GM21717 (cell line): Measurements from ENCODE around the gene SLC38A2.

Experiments used
- ATAC-seq: cut with Tn5 transposase; IDR thresholded peaks from one replicate; pipeline ENCODE4 v1.9.1; 2021; ENCODE audit warnings: mild to moderate bottlenecking, moderate library complexity; ENCODE audit not compliant: unreplicated experiment

The SLC38A2 gene

DNA sequence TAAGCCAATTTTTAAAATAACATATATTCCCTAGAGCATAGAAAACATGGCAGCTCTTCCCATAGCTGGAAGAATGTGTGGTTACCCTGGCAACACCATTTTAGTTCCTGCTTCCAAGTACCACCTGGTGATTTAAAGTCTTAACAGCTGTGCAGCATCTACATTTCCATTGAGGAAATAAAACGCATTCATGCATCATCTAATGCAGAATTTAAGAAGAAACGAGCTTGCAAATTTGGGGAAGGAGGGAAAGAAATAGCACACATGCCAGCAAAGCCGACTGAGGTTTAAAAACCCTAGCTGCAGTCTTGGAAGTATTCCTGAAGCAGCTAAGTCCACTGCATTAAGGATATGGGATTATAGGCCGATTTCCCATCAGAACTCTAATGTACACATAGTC is 22.8 kb upstream of the SLC38A2 start:
- no peak for ATAC-seq

DNA sequence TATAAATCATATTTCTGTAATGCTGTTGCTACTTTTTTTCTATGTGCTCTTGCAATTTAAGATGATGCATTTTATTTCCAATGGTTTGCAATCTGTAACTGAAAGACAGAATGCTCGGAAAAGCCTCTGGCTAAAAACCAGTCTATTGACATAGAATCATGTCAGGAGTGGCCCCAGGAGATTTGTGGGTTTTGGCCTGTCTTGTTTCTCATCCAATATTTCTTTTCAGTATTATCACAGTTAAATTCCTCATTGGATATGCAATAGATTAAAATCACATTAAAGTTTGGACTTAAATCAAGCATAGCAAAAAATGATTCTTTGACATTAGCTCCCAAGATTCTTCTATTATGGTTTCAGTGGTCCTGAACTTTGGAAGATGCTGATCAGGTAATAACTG is 19.1 kb upstream of the SLC38A2 start:
- no peak for ATAC-seq

DNA sequence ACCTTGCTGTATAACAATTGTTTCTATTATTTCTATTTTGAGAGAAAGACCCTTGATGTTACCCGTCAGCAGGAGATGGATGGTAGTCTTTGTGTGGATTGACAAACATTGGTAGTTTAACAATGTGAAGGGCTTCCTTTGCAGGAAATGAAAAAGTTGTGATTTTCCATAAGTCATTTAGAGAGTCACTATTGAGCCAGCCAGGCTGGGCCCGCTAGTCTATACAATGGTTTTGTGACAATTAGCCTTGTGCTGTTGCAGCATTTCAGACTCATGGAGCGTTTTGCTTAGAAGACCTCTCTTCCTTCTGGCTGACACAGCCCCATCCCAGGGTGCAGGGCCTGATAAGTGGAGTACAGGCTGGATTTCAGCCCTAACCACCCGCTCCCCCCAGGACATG is 18.3 kb upstream of the SLC38A2 start:
- peak; percentile 20 for ATAC-seq

DNA sequence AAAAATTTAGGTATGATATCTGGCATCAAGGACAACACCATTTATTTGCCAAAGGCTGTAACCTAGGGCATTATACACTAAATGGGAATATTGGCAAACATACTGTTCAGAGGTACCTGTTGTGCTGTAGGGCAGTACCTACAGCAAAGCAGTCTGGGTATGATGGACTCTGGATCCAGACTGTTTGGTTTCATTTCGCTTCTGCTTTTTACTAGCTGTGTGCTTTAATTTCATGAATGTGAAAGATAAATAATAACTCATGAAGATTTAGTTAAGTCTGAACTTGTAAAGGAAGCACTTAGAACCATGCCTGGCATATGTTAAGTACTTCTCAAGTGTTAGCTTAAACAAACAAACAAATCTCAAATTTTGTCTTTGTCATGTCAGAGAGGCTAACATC is 17.7 kb upstream of the SLC38A2 start:
- no peak for ATAC-seq

DNA sequence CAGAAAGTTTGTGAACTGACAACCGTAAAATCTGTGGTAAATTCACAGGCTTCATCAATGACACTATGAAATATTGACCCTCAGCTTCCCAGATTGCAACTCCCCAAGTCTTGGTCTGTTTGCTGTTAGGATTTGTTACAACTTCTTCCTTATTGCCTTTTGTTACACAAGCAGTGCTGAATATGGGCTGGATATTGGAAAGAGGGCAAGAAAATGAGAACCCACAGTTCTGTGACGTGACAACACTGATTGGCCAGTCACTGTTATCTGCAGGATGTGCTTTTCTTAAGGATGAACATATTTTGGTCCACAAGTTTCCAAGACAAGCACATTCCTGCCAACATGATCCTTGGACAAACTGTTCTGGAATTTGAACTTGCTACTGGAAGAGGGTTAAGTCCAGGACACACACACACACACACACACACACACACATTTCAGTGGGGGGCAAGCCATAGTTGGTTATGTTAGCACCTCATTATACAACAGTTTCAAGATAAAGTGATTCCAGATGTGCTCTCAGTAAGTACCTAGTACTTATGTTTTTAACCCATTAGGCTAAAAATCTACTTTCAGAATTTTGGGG is 16.6 kb upstream of the SLC38A2 start:
- ATAC-seq, result no peak

DNA sequence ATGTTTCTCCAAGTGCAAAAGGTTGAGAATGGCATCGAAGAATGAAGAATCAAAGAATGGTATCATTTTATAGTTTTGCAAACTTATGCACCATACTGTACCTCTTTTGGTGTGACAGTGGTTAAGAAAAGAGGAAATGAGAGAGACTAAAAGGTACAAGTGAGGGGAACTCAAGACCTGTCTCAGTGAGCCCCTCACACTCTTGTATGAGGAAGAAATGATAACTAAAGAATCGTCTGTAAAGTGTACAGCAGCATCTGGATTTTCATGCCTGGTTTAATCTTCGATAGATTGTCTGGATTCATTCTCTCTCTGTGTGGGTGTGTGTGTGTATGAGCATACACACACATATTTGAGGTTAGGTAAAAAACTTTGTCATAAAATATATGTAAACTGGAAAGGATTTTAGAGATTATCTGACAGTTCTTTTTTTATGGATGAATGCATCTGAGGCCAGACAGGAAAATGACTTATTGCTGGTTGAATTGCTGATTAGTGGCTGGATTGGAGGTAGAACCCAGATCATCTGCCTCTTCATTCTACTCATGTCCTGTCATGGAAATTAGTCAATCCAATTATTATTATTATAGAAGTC is 16.0 kb upstream of the SLC38A2 start:
- peak; percentile 63 for ATAC-seq

DNA sequence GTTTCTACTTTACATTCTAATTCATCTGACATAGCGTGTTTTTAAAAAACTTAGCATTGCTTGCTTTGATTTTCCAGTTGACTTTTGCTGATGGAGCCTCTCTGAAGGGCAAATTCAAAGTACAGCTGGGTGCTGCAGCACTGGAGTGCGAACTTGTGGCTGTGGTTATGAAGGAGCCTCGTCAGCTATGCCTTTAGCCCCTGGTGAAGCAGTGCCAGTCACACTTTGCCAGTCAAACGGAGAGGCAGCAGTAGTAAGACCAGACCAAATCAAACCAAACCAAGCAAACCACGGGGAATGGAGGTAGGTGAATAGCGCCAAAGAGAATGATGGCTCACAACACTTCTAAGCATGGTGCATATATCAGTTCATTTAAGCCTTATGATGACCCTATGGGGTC is 15.1 kb upstream of the SLC38A2 start:
- no peak for ATAC-seq

DNA sequence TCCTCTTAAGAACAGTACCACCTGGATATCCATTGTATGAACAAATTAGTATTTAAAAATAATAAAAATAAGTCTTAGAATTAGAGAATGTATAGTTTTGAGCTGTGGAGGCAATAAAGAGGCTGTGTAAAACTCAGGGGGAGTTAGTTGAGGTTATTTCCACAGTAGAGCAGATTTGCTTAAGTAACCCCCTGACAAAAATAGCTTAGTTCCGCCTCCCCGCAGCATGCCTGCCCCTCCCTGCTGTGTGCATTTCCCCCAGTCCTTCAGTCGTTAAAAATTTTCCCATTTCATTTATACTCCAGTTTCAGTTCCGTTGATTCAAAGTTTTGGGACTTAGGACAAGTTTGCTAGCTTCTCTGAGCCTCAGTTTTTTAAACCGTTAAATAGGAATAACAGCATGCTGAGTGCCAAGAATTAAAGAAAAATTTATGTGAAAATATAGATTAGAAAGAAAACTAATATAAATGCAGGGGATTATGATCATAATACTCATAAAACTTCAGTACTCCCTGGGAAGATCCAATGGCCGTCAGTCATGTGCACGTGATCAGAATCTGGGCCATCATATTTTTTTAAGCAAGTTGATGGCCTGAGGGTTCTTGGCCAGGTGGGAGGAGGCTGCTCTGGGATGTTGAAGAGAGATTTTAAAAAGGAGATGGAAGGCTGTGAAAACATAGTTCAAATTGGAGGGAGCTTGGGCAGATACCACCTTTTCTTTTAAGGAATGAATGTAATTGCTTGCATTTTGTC is 14.5 kb upstream of the SLC38A2 start:
- peak; percentile 27 for ATAC-seq

DNA sequence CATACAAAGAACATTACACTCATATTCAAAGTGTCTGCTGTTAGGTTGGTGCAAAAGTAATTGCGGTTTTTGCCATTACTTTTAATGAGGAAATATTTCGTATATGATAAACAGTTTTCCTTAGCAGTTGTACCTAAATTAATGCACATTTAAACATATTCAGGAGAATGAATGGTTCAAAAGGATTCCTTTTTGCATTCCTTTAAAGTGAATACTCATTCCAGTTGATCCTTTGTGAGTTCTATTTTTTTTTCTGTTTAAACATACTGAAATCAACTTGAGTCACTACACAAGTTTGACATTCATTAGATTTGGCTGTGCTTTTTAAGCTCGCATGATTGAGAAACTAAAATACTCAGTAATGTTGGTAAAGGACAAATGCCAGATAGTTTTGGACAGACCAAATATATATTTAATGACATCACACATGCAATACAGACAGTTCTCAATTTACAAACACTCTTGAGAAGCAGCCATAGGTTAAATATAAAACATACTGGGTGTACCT is 13.8 kb upstream of the SLC38A2 start:
- ATAC-seq, result no peak

DNA sequence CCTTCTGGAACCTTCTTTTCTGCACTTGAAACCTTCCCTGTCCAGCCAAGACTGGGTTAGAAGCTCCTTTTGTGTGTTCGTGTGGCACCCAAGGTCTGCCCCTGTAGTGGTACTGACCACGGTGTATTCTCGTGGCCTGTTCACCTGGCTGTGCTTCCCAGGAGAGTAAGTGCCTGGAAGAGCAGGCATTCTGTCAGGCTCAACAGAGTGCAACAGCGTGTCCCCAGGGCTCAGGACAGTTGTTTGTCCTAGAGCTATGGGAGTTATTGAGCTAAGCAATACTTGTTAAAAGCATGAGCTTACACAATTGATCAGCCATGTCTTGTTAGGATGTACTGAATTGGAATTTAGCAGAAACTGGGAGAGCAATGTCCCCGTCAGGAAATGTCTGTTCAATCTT is 12.9 kb upstream of the SLC38A2 start:
- ATAC-seq, result no peak

DNA sequence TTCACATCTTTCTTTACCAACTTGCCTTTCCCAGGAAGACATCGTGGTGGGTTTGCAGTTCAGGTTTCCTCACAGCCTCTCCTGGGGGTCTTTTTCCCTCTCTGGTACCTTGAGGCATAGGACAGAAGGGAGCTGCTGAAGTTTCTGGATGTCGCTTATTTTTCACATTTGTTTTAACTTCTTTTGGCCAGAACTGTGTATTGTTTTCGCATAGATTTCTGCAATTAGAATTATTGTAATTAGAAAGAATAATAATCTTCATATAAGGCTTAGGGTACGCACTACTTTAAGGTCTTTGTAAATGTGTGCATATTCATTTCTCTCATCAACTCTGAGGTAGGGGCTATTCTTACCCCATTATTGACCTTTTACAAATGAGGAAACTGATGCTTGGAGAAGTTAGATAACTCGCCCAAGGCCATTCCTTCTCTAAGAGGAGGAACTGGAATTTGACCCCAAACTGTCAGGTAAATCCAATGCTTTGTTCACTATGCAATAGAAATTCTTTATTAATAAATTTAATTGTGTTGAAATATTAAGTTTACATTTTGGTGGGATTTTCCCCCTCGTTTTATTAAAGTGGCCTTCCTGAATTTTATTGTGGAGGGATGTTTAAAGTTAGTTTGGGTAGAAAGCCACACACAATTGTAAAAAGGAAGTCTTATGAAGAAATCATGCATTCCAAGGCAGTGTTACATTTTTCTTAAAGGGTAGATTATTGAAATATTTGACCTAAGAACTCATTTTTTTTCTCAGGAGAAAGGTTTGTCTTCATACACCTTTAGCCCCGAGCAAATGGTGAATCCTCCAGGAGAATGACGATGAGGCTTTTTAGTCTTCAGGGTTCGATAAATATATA is 12.1 kb upstream of the SLC38A2 start:
- no peak for ATAC-seq

DNA sequence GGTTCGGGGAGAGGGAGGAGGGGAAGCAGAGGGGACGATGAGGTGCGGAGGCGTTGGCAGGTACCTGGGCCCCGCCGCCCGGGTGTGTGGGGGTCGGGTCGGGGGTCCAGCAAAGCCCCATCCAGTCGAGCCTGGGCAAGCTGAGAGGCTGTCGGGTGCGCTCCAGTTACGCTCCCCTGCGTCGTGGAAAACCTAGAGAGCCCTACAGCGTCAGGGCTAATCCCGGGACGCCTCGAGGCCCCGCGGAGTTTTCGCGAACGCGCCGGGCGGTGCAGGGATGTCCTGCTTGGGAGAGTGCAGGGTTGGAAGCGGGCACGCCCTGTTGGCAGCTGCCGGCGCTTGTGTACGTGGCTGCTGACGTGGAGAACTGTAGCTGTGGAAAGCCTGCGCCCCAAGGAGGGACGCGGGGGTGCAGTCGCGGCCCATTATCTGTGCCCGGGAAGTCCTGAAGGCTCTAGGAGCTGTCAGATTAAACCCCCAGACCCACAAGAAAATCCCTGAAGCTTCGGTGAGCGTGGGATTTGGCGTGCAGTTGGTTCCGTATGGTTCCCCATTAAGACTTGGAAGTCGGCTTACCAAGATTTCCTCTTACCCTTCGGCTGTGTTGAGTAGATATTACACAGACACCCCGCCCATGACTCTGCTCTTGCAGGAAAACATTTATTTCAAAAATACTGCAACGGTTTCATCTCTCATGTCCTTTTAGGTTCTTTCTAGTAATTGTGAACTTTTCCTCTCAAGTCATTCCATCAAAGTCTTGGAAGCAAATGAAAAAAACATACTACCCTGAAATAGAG is 11.3 kb upstream of the SLC38A2 start:
- peak; percentile 45 for ATAC-seq

DNA sequence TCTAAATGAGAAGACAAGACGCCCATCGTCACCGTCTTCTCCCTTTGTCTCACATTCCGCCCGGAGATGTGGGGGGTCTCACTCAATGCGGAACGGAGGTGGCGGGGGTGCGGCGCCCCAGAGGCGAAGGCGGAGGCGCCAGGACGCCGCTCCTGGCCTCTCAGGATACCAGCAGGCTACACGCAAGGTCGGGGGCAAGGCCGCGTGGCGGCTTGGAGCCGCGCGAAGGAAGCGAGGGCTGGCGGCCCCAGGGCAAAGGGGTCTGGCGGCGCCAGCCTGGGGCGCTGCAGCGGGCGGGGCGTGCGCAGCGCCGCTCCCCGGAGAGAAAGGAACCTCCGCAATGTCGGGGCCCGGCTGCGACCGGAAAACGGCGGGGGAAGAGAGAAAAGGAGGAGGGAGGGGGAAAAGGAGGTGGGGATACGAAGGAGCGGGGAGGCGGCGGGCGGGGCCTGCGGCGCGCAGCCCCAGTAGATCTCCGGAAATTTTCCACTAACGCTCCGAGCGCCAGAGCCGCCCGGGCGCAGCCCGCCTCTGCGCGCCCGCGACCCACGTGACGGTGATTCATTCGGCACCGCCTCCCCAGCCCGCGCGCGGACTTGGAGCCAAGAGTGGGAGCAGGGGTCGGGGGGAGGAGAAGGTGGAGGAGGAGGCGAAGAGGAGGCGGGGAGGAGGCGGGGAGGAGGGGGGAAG is 10.5 kb upstream of the SLC38A2 start:
- ATAC-seq, result peak; percentile 63

DNA sequence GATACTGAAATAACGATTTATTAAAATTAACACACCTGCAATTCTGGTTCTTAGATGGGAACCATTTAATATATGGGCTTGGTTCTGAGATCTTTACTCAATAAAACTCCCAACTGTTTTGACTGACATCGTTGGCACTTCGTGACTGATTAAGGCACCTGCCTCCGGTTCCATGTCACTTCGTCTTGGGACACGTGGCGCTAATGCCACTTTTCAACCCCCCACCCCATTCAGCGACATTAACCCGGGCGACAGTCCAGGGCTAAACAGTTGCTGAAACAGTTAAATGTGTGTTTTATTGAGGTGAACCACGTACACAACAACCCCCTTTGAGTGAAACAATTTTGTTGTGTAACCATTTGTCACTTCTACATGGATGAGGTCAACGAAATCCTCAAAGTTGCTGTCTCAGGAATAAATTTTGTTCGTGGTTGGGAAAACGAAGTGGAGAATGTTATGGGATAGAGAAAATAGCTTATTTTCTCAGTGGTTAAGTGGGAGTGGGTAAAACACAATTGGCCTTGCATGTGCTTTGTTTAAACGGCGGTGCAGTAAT is 9.9 kb upstream of the SLC38A2 start:
- no peak for ATAC-seq

DNA sequence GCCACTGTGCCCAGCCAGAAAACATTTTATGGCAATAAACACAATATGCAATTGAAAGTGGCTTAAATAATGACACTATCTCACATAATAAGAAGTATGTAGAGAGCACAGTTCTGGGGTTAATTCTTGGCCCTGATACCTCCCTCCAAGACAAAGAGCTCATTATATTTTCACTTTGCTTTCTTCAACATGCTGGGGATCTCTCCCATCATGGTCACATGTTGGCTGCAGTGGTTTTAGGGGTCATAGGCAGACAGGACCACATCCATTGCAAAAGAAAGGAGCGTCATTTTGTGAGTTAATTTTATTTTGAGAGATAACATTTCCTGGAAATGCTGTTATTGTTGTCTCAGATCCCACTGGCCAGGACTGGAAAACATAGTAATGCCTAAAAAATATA is 8.3 kb upstream of the SLC38A2 start:
- no peak for ATAC-seq

DNA sequence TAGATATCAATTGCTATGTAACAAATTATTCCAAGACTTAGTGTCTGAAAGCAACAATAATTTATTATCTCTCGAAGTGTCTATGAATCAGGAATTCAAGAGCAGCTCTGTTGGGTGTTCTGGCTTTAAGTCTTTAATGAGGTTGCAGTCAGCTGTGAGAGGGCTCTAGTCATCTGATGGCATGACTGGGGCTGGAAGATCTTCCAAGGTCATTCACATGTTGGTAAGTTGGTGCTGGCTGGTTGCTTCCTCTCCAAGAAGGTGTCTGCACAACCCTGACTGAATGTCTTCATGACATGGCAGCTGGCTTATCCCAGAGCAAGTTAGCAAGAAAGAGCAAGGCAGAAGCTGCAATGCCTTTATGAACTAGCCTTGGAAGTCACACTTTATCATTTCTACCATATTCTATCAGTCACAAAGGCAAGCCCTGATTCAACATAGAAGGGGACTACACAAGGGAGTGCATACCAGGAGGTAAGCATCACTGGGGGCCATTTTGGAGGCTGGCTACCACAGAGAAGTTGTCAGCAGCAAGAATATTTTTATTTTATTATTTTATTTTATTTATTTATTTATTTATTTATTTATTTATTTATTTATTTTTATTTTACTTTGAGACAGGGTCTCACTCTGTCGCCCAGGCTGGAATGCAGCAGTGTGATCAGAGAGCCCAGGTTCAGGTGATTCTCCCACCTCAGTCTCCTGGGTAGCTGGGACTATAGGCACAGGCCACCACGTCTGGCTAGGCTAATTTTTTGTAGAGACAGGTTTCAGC is 7.6 kb upstream of the SLC38A2 start:
- ATAC-seq, result no peak

DNA sequence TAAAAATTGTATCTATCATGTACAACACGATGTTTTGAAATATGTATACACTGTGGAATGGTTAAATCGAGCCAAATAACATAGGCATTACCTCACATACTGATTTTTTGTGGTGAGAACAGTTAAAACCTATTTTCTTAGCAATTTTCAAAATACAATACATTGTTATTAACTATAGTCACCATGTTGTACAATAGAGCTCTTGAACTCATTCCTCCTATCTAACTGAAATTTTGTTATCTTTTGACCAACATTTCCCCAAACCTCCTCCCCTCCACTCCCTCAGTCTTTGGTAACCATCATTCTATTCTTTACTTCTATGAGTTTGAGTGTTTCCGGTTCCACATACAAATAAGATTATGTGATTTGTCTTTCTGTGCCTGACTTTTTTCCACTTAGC is 6.8 kb upstream of the SLC38A2 start:
- no peak for ATAC-seq

DNA sequence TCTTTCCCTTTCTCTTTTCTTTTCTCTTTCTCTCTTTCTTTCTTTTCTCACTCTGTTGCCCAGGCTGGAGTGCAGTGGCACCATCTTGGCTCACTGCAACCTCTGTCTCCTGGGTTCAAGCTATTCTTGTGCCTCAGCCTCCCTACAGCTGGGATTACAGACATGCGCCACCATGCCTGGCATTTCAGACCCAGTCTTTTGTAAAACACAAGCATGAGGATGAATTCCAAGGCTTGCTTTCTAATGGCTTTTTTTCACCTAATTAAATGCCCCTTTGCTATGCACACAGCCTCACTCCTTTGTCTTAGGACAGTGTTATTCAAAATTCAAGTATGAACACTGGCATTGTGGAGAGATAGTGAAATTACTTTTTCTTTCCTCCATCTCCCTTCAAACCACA is 6.0 kb upstream of the SLC38A2 start:
- no peak for ATAC-seq

DNA sequence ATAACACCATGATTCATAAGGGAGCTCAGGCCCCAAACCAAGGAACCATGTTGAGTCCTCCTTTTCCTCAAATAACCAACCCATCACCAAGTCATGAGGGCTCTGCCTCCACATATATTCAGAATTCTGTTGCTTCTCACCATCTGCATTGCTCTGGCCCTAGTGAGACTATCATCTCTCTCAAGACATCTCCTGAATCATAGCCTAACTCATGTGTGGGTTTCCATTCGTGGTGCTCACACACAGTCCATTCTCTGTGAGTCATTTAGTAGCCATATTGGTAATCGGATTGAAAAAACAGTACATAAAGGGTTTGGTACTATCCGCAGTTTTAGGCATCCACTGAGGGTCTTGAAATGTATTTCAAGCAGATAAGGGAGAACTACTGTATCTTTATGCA is 5.1 kb upstream of the SLC38A2 start:
- ATAC-seq, result no peak
